ENCODE data around the gene PRKCZ. TPM values are rescaled to one million over a fixed set of nuclear protein-coding genes. Genes with fewer than 3 reads are reported as not detected.

Gene PRKCZ
- total RNA-seq, 3 donors from 2014 or later (not counting 1 experiment from before 2014, with no cell fraction given): 25.1 to 37.1 (median 30.5) TPM

DNA sequence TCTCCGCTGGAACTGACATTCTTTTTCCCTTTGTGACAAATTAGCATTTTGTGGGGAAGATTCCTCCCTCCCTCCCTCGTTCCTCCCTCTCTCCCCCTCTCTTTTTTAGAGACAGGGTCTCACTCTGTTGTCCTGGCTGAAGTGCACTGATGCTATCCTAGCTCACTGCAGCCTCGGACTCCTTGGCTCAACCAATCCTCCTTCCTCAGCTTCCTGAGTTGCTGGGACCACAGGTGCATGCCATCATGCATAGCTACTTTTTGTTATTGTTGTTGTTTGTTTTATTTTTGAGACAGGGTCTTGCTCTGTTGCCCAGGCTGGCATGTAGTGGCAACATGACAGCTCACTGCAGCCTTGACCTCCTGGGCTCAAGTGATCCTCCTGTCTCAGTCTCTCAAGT lies 171.1 kb downstream of the PRKCZ start:
- no peak for DNase-seq
- ATAC-seq: no peak
- TF ChIP-seq, protein P1, sequence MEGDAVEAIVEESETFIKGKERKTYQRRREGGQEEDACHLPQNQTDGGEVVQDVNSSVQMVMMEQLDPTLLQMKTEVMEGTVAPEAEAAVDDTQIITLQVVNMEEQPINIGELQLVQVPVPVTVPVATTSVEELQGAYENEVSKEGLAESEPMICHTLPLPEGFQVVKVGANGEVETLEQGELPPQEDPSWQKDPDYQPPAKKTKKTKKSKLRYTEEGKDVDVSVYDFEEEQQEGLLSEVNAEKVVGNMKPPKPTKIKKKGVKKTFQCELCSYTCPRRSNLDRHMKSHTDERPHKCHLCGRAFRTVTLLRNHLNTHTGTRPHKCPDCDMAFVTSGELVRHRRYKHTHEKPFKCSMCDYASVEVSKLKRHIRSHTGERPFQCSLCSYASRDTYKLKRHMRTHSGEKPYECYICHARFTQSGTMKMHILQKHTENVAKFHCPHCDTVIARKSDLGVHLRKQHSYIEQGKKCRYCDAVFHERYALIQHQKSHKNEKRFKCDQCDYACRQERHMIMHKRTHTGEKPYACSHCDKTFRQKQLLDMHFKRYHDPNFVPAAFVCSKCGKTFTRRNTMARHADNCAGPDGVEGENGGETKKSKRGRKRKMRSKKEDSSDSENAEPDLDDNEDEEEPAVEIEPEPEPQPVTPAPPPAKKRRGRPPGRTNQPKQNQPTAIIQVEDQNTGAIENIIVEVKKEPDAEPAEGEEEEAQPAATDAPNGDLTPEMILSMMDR (IDR thresholded peaks at IDR 0.05): no peak
- Mint-ChIP-seq H3K27ac (no peak overlapping the region), H3K9me3 (no peaks in the 10 kb centered on the region), H3K36me3 (no peaks in the 10 kb centered on the region), H3K4me3 (no peak overlapping the region), H3K27me3 (ENCODE audit: low read depth in 2 of 2) (peaks cover 0 to 11% of the 10 kb centered on the region in 2 donors), H3K4me1 (peaks cover 0 to 11% of the 10 kb centered on the region in 2 donors)
- Histone ChIP-seq H3K4me1 (ENCODE audit: control insufficient read depth, insufficient read depth, low read length) (peaks cover under 1% of the 10 kb centered on the region), H3K4me3 (ENCODE audit: low read length) (no peak overlapping the region), H3K27me3 (ENCODE audit: control insufficient read depth, insufficient read depth, low read length) (no peaks in the 10 kb centered on the region), H3K9me3 (ENCODE audit: control insufficient read depth, insufficient read depth, low read length) (no peaks in the 10 kb centered on the region), H3K27ac (ENCODE audit: low read length) (no peak overlapping the region), H3K36me3 (ENCODE audit: control insufficient read depth, insufficient read depth, low read length) (no peaks in the 10 kb centered on the region)
- WGBS (ENCODE audit: insufficient coverage): 75% methylated on average over 3 of the region's 3 CpGs
- intact Hi-C loops (cut with micrococcal nuclease): no loop called here

DNA sequence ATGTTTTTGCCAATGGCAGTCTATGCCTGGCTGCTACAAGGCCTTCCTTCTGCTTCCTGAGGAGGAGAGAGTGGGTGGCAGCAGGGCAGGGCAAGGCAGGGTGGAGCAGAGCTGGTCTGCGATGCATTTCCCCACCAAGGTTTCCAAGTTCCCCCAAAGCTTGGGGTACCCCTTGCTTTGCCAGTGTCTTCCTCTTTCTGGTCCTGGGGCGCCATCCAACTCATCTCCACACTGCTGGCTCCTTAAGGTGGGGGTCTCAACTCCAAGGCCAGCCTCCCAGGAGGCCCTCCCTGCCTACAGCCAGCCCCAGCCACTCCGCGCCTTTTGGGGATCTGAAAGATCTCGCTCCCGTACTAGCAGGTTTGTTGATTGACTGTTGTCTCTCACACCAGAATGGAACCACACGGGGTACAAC lies 174.0 kb downstream of the PRKCZ start:
- Mint-ChIP-seq H3K9me3 (no peaks in the 10 kb centered on the region), H3K27ac (no peak overlapping the region), H3K4me1 (peaks cover 0 to 14% of the 10 kb centered on the region in 2 donors), H3K4me3 (no peak overlapping the region), H3K36me3 (no peaks in the 10 kb centered on the region), H3K27me3 (ENCODE audit: low read depth in 2 of 2) (peaks cover 0 to 5% of the 10 kb centered on the region in 2 donors)
- Histone ChIP-seq H3K4me3 (ENCODE audit: low read length) (no peak overlapping the region), H3K27me3 (ENCODE audit: control insufficient read depth, insufficient read depth, low read length) (no peaks in the 10 kb centered on the region), H3K27ac (ENCODE audit: low read length) (no peak overlapping the region), H3K4me1 (ENCODE audit: control insufficient read depth, insufficient read depth, low read length) (peaks cover 13% of the 10 kb centered on the region), H3K9me3 (ENCODE audit: control insufficient read depth, insufficient read depth, low read length) (no peaks in the 10 kb centered on the region), H3K36me3 (ENCODE audit: control insufficient read depth, insufficient read depth, low read length) (no peaks in the 10 kb centered on the region)
- ATAC-seq (no peak), DNase-seq (no peak)
- TF ChIP-seq, protein P1 (IDR thresholded peaks at IDR 0.05): no peak
- intact Hi-C loops (cut with micrococcal nuclease): no loop called here
- WGBS (ENCODE audit: insufficient coverage): 85% methylated on average over 7 of the region's 7 CpGs

DNA sequence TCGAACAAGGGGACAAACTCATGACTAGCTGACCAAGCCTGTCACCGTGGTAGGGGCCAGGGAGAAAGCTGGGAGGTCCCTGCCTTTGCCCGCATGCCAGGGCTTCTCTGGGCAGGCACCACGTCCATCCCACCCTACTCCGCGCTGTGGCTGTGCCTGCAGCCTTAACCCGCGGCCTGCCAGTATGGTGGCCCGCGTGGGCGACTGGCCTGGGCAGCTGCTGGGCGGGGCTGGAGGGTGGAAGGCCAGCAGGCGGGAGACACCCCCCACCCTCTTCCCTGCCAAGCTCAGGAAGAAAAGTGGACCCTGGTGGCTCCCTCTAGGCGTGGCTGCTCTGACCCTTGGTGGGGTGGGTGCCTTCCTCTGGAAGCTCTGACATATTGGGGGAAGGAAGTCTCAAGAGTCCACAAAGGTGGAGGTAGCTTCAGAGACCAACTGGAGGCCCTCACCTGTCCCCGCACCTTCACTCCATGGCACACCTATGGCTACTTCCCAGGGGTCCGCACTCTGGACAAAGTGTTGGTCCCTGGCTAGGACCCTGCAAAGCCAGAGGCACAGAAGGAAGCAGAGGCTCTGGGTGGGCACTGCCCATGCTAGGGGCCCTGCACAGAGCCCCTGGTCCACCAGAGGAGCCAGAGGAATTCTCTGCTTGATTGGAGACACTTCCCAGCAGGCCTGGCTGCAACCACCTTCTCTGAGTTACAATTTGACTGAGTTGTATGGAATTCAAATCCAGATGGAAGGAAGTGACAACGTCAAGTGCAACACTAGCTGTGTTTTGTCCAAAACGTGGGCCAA lies 174.6 kb downstream of the PRKCZ start:
- H3K9me3 Mint-ChIP-seq: no peaks in the 10 kb centered on the region
- no peaks in the 10 kb centered on the region for H3K36me3 Mint-ChIP-seq
- peaks cover 0 to 20% of the 10 kb centered on the region in 2 donors for H3K4me1 Mint-ChIP-seq
- H3K27ac Mint-ChIP-seq: no peak overlapping the region
- Histone ChIP-seq H3K36me3 (ENCODE audit: control insufficient read depth, insufficient read depth, low read length) (no peaks in the 10 kb centered on the region), H3K27ac (ENCODE audit: low read length) (no peak overlapping the region), H3K4me3 (ENCODE audit: low read length) (no peak overlapping the region), H3K27me3 (ENCODE audit: control insufficient read depth, insufficient read depth, low read length) (no peaks in the 10 kb centered on the region), H3K4me1 (ENCODE audit: control insufficient read depth, insufficient read depth, low read length) (peaks cover 19% of the 10 kb centered on the region), H3K9me3 (ENCODE audit: control insufficient read depth, insufficient read depth, low read length) (no peaks in the 10 kb centered on the region)
- 90% methylated on average over 17 of the region's 18 CpGs for WGBS (ENCODE audit: insufficient coverage)
- TF ChIP-seq, protein P1 (IDR thresholded peaks at IDR 0.05): no peak
- DNase-seq (no peak), ATAC-seq (no peak)
- no peak overlapping the region for H3K4me3 Mint-ChIP-seq
- intact Hi-C loops (cut with micrococcal nuclease): no loop called here
- peaks cover 0 to 4% of the 10 kb centered on the region in 2 donors for H3K27me3 Mint-ChIP-seq (ENCODE audit: low read depth in 2 of 2)
